HG03139 (cell line): ENCODE measurements around the gene RNF220.
"Not testable (repeated sequence)": the region's sequence is repeated elsewhere in the genome, so short reads cannot be mapped to it uniquely, and the experiment has no call there.

Experiments
- ATAC-seq: cut with Tn5 transposase; IDR thresholded peaks from one replicate; pipeline ENCODE4 v1.9.1; 2021; ENCODE audit not compliant: unreplicated experiment

Gene RNF220

DNA sequence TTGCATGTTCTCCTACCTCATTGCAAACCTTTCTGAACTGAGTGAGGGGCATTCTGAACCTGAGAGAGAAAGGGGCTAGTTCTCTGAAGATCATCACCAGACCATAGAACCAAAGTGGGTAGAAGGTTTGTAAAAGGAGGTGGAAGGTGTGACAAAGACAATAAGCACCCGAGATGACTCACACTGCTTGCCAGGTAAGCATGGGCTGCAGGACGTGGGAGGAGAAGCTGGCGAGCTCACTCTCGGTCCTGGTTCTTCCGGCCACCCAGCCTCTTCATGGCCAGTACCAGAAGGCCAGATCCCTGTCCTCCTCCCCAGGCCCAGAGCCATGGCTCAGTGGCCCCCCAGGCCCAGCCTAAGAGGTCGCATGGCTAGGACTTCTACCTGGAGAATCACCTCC, 140.9 kb downstream of the RNF220 start:
- no peak for ATAC-seq

DNA sequence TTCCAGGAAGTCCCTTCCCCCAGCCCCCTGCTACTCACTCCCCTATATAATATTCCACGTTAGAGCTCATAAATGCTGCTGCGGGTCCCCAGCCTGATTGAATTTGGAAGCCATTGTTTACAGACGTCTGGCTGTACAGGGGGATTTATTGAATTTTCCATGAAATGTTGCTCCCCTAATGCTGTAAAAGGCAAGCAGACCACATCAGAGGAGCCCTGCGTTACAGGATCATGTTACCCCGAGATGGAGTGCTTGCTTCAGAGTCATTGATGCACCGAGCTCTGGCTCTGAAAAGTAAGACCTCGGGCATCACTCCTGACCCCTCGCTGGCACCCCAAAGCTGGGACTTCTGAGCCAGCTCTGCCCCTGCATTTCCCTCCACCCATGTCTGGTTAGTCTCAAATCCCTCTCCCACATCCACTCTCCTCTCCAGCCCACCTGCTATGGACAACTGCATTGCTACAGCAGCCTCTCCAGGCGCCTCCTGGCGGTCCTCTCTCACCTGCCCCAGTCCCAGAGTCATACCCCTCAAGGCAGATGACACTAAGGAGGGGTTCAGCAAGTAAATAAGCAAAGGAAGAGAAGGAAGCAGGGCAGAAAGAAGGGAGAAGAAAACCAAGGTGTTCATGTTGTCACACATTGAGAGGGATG, 141.5 kb downstream of the RNF220 start:
- no peak for ATAC-seq

DNA sequence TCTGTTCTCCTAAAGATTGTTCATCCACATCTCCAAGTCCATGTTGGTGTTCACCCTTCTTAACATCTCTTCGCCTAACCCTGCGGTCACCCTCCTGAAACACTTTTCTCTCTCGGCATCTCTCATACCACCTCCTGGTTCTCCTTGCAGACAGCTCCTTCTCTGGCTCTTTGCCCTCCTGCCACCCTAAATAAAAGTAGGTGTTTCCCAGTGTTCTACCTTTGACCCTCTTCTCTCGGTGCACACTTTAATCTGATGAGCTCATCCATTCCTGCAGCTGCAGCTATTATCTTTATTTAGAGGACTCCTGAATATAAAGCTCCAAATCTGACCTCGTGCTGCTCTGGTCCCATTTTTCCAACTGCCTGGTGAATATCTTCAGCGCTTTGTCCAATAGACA, 142.3 kb downstream of the RNF220 start:
- no peak for ATAC-seq

DNA sequence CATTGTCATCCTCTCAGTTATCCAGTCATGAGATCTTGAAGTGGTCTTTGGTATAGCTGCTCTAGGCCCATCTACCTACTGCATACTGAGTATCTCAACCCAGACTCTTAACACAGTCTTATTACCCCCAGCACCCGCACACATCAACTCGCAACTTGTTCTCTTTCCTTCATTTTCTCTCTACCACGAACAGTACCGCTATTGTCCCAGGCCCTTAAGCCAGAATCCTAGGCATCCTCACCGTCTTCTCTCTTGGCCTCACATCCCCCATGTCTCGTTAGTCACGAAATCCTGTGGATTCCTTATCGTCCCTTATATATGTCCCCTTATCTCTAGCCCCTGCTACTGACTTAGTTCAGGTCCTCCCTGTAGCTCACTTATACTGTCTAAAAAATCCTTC, 142.8 kb downstream of the RNF220 start:
- ATAC-seq = no peak

DNA sequence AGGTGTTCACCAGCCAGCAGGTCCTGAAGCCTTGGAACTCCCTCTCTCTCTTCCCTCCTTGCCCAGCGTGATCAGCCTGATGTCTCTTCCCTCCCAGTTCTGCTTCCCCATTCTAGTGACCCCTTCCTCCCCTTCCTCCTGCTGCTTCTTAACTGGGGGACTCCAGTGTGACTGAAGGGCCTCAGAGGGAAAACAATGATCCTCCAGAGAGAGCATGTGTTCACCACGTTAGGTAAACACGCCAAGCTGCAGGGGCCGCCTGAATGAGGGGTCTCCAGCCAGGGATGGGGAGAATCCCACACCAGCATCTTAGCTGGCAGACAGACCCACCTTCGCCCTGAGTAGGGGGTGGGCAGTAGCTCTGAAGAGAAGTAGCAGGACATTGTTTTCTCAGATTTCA, 144.5 kb downstream of the RNF220 start:
- no peak for ATAC-seq

DNA sequence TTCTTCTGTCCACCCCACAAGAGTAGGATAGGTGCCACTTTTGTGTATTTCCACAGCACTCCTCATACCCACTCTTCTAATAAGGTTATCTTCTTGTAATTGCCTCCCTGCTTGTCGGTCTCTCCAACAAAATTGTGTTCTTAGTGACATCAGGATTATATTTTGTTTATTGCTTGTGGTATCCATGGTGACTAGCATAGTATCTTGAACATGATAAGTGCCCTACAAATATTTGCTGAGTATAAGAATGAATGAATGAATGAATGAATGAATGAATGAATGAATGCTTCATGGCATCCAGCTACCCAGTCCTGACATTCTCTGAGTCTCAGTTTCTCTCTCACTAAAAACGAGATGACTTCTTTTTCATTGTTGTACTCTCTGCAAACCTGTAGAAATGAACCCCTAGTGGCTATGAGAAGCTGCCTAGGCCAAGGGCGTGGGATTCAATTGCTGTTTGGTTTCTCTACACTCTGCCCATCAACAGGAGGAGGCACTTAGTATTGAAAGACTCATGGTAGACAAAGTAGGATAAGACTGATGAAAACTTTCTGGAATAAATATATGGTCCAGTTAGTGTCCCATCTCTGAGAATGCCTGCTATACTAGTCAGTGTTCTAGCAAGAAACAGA, 148.2 kb downstream of the RNF220 start:
- no peak for ATAC-seq

DNA sequence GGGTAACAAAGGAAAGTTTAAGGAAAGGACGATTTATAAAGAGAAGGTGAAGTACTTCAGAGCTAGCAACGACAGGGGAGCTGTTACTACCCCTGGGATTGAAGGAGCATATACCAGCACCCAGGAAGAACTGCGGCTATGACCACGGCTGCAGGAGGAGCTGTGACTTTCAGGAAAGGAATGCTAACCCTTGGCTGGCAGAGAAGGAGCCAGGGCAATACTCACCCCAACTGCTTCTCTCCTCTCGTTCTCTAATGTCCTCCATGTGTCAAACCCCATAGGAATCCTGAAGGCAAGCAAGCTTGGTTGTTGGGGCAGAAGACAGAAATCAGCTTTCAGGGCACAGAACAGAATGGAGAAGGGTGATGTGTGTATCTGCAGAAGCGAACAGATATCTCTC, 148.7 kb downstream of the RNF220 start:
- ATAC-seq = no peak

DNA sequence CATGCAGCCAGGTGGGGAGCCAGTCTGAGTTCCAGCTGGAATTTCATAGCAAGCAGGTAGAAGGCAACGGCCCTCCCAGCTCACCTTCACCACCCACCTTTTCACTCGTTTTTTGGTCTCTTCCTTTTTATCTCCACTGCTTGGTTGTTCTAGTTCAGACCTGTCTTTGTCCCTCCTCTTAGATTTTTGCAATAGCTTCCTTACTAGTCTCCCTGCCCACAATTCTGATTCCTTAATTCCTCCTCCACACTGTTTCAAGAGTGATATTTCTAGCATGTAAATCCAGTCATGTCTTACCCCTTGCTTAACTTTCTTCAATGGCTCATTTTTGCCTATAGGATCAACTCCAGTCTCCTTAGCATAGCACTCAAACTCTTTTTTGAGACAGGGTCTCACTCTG, 149.7 kb downstream of the RNF220 start:
- ATAC-seq = no peak

DNA sequence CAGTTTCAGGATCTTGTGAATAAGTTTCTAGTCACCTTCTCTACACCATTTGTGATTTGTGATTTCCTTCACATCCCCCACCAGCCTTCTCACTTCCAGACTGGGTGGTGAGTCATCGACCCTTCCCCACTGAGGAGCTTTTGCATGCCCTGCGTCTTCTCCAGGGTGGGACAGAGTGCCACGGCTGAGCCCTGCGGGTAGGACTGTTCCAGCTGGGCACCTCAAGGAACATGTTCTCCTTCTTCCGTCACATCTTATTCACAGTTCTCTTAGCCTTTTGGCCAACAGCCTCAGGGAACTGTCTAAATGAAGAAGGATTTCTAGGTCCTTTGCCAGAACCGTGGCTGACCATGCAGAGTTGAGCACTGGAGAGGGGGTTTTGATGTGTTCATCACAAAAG, 152.7 kb downstream of the RNF220 start:
- ATAC-seq = no peak

DNA sequence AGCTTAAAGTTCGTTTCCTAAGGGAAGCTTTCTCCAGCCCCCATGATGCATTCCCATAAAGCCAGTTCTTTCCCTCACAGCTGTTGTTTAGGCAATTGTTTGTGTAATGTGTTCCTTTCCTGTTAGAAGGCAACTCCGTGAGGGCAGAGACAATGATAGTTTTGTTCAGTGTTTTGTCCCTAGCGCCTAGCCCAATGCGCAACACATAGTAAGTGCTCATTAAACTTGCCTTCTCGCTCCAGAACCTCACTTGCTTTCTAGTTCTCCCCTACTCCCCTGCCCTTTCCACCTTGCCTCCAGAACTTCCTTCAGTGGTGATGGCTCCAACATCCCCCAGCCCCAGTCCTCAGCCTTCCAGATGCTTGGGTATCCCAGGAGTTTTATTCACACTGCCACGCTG, 153.8 kb downstream of the RNF220 start:
- no peak for ATAC-seq

DNA sequence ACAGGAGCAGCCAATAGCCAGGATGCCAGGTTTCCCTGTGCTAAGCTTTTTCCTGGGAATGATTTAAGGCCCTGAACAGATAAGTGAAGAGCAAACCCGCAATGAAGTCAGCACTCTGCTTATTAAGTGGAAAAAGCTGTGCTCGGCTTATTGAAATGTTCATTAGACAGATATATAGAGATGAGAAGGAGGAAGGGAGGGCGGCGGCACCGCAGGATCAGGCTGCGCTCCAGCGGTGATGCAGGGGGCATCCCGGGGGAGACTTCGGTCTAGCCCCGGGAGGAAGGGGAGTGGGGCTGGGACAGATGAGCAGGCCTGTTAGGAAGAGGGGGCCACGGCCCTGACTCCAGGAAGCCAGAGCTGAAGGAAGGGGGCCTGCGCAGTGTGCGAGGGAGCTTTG, 154.3 kb downstream of the RNF220 start:
- no peak for ATAC-seq

DNA sequence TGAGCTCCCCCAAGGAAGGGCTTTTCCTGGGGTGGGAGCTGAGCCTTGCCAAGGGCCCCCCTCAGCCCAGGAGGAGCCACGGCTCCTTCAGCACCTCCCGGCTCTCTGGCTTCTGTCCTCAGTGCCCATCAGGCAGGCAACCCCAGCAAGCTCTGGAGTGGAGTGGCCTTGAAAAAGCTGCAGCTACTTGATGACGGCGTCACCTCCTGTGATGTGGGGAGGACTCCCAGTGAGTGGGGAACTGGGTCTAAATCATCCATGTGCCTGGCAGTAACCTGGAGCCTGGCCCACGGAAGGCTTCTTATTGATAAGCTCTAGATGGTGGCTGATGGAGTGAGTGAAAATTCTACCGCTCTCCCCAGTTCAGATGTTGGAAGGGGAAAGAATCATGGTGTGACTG, 154.9 kb downstream of the RNF220 start:
- ATAC-seq = no peak

DNA sequence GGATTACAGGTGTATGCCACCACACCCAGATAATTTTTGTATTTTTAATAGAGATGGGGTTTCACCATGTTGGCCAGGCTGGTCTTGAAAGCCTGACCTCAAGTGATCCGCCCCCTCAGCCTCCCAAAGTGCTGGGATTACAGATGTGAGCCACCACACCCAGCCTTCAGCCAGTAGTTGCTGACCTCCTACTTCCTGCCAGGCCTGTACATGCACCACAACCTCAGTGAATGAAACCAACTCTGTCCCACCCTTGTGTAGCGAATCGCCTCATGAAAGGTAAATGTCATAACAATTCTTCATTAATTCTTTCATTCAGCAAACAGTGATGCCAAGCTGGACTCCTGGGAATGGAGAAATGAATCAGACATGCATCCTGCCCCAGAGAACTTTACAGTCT, 155.6 kb downstream of the RNF220 start:
- ATAC-seq = not testable (repeated sequence)

DNA sequence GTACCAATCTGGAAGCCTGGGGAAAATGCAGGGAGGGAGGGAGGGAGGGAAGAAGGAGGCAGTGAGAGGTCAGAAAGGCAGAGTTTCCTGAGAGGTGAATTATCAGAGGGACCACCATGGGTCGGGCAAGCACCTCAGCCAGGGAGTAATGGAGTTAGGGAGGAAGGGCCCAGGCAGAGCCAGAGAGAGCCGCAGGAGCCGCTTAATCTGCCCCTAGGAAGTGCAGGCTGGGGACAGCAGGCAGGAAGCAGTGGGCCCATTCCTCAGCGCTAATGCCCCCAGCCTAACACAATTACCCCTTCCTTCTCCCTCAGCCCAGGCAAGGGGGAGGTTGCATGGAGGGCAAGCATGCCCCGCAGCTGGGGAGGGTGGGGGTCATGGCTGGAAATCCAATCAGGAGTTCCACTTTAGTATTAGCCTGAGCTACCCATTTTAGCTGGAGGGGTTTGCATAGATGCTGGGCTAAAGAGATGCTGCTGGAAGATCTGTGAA, 160.2 kb downstream of the RNF220 start:
- no peak for ATAC-seq

DNA sequence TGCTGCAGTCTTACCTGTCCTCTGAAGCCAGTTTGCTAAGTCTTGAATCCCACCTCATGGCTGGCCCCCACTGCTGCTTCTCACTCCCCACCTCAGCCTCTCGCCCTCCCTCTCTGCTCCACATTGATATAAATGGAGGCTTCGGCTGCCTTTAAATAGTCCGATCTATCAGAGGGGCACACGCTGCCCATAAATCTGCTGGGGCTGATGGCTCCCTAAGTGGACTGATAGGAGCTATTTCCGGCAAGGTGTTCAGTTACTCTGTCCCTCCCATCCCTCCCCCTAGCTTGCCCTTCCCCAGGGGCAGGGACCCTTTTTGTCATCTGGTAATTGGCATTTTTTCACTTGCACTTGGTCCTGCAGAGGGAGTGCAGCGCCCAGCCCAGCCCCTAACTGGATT, 160.8 kb downstream of the RNF220 start:
- no peak for ATAC-seq

DNA sequence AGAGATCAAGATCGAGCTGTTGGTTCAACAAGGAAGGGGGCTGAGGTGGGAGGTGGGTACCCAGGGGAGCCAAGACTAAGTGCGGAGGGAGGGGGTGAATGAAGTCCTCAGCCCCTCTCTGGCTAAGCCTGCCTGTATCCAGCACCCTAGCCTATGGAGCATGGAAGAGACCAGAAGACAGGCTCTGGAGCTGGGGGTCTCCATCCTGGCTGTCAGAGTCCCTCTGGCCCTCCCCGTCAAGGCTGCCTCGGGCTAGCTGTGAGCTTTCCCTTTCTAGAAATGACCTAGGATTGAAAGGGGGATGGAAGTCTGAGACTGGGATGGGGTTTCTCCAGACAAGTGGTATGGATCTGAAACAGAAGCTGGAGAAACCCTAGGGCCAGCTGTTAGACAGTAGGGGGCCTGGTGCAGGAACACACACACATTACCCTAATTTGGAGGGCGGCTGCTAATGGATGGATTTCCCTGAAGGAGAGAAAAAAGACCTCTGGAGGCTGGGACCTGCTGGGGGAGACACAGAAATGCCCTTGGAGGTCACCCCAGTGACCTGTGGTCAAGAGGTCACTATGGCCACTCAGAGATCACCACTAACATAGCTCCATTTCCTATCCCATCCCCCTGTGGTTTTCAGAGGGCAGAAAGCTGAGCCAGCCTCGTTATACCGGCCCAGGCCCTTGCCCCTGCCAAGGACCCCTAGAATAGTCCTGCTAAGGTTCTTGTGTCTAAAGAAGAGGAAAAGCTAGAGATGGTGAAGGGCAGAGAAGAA, 161.4 kb downstream of the RNF220 start:
- ATAC-seq = no peak

DNA sequence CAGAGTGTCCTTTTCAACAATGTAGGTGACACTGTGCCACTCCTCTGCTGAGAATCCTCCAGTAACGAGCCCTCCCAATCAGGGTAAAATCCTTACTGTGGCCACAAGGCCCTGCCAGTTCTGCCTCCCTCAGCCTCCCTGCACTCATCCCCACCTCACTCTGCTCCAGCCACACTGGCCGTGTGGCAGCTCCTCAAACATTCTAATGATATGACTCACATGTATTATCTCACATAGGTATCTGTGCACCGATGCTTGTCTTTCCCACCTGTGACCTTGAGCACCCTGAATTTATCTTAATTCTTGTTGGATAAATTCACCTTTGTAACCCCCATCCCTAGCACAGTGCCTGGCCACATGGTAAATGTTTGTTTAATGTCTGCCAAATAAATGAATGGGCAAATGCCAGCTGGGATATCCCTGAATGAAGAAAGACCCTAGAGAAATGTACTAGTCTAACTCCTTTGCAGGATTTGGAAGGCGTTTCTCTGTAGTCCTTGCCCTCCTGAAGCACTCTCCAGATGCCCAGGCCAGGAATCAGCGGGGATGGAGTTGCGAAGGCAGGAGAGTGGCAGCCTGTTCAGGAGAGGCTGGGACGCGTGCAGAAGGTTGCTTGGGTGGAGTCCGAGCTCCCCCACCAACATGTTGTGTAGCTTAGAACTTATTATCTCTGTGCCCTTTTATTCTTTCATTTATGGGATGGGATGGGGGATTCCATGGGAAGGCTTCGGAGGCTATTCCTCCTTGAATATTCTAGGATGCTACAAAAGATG, 163.3 kb downstream of the RNF220 start:
- ATAC-seq = no peak

DNA sequence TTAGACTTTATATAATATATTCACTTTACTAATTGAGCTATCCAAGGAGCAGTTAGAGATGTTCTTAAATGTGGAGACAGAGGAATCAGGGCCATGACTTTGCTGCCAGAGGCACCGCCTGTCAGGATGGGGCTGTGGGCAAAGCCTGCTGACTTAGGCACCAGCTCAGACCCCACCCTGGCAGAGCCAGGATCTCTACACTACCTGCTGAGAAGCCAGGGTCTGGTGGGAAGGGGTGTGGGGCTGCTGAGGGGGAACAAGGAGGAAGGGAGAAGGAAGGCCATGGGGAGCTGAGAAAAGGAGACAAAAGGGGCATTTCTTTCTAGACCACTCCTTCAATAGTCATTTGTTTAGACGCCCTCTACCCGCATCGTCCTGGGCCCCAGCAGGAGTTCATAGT, 164.4 kb downstream of the RNF220 start:
- no peak for ATAC-seq

DNA sequence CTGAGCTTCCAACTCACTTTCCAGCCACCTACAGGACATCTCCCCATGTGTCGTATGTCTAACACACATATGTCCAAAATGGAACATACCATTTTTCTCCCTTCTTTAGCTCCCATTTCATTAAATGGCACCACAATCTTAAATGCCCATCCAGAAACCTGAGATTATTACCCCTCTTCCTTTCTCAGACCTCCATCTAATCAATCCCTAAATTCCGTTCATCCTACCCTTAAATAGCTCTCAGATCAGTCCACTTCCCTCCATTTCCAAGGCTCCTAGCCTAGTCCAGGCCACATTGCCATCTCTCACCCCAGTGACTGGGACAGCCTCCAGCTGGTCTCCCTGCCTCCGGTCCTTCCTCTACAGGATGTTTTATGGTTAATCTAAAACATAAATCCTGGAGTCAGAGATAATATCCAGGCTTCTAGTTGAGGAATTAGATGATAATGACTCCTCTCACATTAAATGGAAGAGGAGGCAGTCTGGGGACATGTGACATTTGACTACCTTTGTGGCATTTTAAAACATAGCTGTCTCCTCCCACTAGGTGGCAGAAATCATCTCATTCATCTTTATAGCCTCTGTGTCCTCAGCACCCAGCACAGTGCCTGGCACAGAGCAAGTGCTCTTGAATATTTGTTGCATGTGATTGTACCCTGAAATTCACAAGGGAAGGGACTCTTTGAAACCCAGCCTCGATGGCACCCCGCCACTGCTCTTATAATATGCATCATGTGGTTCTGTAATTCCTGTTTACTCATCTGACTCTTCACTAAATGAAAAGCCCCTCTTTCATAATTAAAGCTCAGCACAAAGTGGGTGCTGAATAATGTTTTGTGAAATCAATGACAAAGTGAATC, 166.9 kb downstream of the RNF220 start:
- ATAC-seq = no peak

DNA sequence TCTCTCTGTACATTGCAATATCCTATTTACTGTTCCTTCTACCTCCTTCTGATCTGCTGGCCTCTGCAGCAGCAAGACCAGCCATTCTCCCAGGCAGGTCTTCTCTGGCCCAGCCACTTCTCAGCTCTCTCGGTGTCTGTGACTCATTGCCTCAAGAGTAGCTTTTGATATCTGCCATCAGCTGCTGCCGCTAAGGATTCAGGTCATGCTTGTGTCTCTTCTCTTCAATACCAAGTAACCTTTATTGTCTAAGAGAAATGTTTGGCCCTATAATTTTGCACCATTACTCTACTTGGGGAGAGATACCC, 167.5 kb downstream of the RNF220 start:
- no peak for ATAC-seq

DNA sequence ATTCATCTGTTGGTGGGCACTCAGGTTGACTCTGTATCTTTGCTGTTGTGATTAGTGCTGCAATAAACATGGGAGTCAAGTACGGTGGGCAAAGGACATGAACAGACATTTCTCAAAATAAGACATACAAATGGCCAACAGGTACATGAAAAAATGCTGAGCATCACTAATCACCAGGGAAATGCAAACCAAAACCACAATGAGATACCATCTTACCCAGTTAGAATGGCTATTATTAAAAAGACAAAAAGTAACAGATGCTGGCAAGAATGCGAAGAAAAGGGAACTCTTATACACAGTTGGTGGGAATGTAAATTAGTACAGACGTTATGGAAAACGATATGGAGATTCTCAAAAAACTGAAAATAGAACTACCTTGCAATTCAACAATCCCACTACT, 170.3 kb downstream of the RNF220 start:
- ATAC-seq = no peak
